Measurements from ENCODE around the gene ZNF608. TPM values are rescaled to one million over a fixed set of nuclear protein-coding genes. Genes with fewer than 3 reads are reported as not detected.

Gene ZNF608
- total and polyA plus RNA-seq, 2 experiments from 2014 or later: 20.5 to 42.4 TPM

DNA sequence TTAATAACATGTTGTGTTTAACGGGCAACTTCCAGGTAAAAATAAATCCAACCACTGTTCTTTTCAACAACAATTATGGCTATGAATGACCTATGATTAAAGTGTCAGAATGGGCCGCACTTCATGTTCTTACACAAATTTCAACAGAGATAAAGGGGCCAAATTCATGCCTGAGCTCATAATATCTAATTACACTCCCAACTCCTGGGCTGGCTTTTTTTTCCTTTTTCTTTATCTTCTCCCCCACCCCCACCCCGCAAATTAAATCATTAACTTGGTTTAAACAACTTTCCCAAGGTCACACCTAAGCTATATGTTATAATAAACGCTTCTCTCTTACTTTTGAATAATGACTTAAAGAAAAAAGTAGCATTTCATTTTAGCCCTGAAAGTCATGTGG is 25.8 kb downstream of the ZNF608 start:
- Mint-ChIP-seq H3K27ac (no peak overlapping the region), H3K4me3 (no peak overlapping the region), H3K27me3 (ENCODE audit: insufficient read depth, low read depth, poor library complexity) (no peaks in the 10 kb centered on the region), H3K4me1 (peaks cover 57% of the 10 kb centered on the region), H3K36me3 (ENCODE audit: low read depth) (no peaks in the 10 kb centered on the region; the same call in 2 of the 3 replicates), H3K9me3 (no peaks in the 10 kb centered on the region)
- DNase-seq (ENCODE audit: low spot score) (no peak), ATAC-seq (no peak)
- Histone ChIP-seq H2AFZ (no peak overlapping the region), H3K9me2 (ENCODE audit: insufficient read depth) (no peaks in the 10 kb centered on the region), H3K27ac (ENCODE audit: low read depth) (no peak overlapping the region), H4K20me1 (replicated peaks; ENCODE audit: insufficient read depth) (no peaks in the 10 kb centered on the region; the same call in 1 of the 2 replicates), H3K79me2 (replicated peaks; ENCODE audit: insufficient read depth) (peaks cover 99% of the 10 kb centered on the region), H3K4me2 (no peak overlapping the region), H3K36me3 (ENCODE audit: insufficient read depth) (no peaks in the 10 kb centered on the region), H3K4me1 (ENCODE audit: insufficient read depth) (peaks cover 54% of the 10 kb centered on the region), H3F3A (replicated peaks; ENCODE audit: low read depth) (no peaks in the 10 kb centered on the region), H3K27me3 (ENCODE audit: insufficient read depth) (no peaks in the 10 kb centered on the region), H3K4me3 (no peak overlapping the region)
- TF ChIP-seq EZH2 (IDR thresholded peaks at IDR 0.05; ENCODE audit: low read depth, unreplicated experiment): no peak
- TF ChIP-seq, protein P1, sequence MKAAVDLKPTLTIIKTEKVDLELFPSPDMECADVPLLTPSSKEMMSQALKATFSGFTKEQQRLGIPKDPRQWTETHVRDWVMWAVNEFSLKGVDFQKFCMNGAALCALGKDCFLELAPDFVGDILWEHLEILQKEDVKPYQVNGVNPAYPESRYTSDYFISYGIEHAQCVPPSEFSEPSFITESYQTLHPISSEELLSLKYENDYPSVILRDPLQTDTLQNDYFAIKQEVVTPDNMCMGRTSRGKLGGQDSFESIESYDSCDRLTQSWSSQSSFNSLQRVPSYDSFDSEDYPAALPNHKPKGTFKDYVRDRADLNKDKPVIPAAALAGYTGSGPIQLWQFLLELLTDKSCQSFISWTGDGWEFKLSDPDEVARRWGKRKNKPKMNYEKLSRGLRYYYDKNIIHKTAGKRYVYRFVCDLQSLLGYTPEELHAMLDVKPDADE (IDR thresholded peaks at IDR 0.05): no peak
- TF ChIP-seq POLR2AphosphoS5 (IDR thresholded peaks at IDR 0.05; ENCODE audit: low read depth): no peak
- no peak for TF ChIP-seq NANOG (IDR thresholded peaks at IDR 0.05; ENCODE audit: borderline replicate concordance)

DNA sequence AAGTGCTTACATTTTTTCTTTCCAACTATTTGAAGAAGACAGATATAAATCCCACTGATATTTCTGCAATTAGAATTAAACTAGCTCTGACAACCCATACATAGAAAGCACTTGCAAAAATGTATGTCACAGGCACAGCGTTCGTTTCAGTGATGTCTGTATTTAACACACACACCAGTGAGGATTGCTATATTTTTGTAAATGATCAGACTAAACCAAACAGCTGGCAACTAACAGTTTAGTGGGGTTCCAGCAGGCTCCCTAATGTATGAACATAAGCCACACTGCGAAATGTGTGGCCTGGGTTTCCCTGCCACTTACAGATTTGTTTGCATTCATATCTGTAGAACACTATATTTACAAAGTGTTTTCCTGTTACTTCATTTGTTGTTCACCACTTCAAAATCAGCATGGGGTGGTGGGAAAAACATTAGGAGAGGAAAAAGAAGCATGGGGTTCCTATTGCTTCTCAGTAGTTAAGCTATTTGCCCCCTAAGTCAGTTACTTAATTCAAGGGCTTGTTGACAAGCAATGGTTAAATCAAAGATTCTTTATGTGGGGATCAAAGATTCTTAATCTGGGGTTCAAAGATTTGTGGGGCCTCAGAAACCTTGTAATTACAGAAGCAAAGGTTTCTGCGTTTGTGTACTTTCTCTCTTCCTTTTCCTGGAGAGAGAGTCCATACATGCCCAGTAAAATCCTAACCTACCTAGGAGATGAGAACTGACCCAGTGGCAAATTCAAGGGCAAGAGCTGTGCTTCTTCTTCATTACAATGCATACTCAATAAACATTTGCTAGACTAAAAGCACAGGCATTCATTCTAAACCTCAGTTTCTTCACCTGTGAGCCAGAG is 27.1 kb downstream of the ZNF608 start:
- Histone ChIP-seq H2AFZ (no peak overlapping the region), H3F3A (replicated peaks; ENCODE audit: low read depth) (no peaks in the 10 kb centered on the region), H3K9me2 (ENCODE audit: insufficient read depth) (no peaks in the 10 kb centered on the region), H3K4me1 (ENCODE audit: insufficient read depth) (peaks cover 47% of the 10 kb centered on the region), H3K79me2 (replicated peaks; ENCODE audit: insufficient read depth) (peaks cover 99% of the 10 kb centered on the region), H4K20me1 (replicated peaks; ENCODE audit: insufficient read depth) (no peaks in the 10 kb centered on the region; the same call in 1 of the 2 replicates), H3K27me3 (ENCODE audit: insufficient read depth) (no peaks in the 10 kb centered on the region), H3K4me2 (peak overlapping the region; percentile 11; the same call in 1 of the 2 replicates), H3K4me3 (no peak overlapping the region), H3K36me3 (ENCODE audit: insufficient read depth) (no peaks in the 10 kb centered on the region), H3K27ac (ENCODE audit: low read depth) (peak overlapping the region; percentile 52; the same call in 1 of the 2 replicates)
- Mint-ChIP-seq H3K4me3 (no peak overlapping the region), H3K9me3 (no peaks in the 10 kb centered on the region), H3K27me3 (ENCODE audit: insufficient read depth, low read depth, poor library complexity) (no peaks in the 10 kb centered on the region), H3K4me1 (peaks cover 52% of the 10 kb centered on the region), H3K27ac (no peak overlapping the region), H3K36me3 (ENCODE audit: low read depth) (no peaks in the 10 kb centered on the region; the same call in 2 of the 3 replicates)
- peak; percentile 28 for ATAC-seq
- no peak for DNase-seq (ENCODE audit: low spot score)
- no peak for TF ChIP-seq EZH2phosphoT487 (IDR thresholded peaks at IDR 0.05; ENCODE audit: unreplicated experiment)
- TF ChIP-seq ZNF331 (CRISPR knock-in tag; IDR thresholded peaks at IDR 0.05; ENCODE audit: low read depth): no peak
- TF ChIP-seq CREB1 (CRISPR knock-in tag; IDR thresholded peaks at IDR 0.05; ENCODE audit: low read depth): no peak
- TF ChIP-seq EZH2 (IDR thresholded peaks at IDR 0.05; ENCODE audit: low read depth, unreplicated experiment): no peak
- TF ChIP-seq, protein P2, sequence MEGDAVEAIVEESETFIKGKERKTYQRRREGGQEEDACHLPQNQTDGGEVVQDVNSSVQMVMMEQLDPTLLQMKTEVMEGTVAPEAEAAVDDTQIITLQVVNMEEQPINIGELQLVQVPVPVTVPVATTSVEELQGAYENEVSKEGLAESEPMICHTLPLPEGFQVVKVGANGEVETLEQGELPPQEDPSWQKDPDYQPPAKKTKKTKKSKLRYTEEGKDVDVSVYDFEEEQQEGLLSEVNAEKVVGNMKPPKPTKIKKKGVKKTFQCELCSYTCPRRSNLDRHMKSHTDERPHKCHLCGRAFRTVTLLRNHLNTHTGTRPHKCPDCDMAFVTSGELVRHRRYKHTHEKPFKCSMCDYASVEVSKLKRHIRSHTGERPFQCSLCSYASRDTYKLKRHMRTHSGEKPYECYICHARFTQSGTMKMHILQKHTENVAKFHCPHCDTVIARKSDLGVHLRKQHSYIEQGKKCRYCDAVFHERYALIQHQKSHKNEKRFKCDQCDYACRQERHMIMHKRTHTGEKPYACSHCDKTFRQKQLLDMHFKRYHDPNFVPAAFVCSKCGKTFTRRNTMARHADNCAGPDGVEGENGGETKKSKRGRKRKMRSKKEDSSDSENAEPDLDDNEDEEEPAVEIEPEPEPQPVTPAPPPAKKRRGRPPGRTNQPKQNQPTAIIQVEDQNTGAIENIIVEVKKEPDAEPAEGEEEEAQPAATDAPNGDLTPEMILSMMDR (conservative IDR thresholded peaks at IDR 0.05; ENCODE audit: low read depth in 2 of 2): no peak
- TF ChIP-seq POLR2AphosphoS5 (IDR thresholded peaks at IDR 0.05; ENCODE audit: low read depth): no peak
- TF ChIP-seq, protein P3, sequence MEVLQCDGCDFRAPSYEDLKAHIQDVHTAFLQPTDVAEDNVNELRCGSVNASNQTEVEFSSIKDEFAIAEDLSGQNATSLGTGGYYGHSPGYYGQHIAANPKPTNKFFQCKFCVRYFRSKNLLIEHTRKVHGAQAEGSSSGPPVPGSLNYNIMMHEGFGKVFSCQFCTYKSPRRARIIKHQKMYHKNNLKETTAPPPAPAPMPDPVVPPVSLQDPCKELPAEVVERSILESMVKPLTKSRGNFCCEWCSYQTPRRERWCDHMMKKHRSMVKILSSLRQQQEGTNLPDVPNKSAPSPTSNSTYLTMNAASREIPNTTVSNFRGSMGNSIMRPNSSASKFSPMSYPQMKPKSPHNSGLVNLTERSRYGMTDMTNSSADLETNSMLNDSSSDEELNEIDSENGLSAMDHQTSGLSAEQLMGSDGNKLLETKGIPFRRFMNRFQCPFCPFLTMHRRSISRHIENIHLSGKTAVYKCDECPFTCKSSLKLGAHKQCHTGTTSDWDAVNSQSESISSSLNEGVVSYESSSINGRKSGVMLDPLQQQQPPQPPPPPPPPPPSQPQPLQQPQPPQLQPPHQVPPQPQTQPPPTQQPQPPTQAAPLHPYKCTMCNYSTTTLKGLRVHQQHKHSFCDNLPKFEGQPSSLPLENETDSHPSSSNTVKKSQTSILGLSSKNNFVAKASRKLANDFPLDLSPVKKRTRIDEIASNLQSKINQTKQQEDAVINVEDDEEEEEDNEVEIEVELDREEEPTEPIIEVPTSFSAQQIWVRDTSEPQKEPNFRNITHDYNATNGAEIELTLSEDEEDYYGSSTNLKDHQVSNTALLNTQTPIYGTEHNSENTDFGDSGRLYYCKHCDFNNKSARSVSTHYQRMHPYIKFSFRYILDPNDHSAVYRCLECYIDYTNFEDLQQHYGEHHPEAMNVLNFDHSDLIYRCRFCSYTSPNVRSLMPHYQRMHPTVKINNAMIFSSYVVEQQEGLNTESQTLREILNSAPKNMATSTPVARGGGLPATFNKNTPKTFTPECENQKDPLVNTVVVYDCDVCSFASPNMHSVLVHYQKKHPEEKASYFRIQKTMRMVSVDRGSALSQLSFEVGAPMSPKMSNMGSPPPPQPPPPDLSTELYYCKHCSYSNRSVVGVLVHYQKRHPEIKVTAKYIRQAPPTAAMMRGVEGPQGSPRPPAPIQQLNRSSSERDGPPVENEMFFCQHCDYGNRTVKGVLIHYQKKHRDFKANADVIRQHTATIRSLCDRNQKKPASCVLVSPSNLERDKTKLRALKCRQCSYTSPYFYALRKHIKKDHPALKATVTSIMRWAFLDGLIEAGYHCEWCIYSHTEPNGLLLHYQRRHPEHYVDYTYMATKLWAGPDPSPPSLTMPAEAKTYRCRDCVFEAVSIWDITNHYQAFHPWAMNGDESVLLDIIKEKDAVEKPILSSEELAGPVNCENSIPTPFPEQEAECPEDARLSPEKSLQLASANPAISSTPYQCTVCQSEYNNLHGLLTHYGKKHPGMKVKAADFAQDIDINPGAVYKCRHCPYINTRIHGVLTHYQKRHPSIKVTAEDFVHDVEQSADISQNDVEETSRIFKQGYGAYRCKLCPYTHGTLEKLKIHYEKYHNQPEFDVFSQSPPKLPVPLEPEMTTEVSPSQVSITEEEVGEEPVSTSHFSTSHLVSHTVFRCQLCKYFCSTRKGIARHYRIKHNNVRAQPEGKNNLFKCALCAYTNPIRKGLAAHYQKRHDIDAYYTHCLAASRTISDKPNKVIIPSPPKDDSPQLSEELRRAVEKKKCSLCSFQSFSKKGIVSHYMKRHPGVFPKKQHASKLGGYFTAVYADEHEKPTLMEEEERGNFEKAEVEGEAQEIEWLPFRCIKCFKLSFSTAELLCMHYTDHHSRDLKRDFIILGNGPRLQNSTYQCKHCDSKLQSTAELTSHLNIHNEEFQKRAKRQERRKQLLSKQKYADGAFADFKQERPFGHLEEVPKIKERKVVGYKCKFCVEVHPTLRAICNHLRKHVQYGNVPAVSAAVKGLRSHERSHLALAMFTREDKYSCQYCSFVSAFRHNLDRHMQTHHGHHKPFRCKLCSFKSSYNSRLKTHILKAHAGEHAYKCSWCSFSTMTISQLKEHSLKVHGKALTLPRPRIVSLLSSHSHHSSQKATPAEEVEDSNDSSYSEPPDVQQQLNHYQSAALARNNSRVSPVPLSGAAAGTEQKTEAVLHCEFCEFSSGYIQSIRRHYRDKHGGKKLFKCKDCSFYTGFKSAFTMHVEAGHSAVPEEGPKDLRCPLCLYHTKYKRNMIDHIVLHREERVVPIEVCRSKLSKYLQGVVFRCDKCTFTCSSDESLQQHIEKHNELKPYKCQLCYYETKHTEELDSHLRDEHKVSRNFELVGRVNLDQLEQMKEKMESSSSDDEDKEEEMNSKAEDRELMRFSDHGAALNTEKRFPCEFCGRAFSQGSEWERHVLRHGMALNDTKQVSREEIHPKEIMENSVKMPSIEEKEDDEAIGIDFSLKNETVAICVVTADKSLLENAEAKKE (CRISPR knock-in tag; IDR thresholded peaks at IDR 0.05): no peak
- no peak for TF ChIP-seq STAT1 (IDR thresholded peaks at IDR 0.05; ENCODE audit: unreplicated experiment)

Measured in GM23338 (cell line).